Spleen (tissue), 7 donors: ENCODE measurements around the gene ZNF319.

Experiments used
- CTCF ChIP-seq, 11 experiments: fragments of 200-600 bp in 7 of 11; fragments of 450-650 bp in 4 of 11; sonication (generic) in 4 of 11; IDR thresholded peaks in 8 of 11; conservative IDR thresholded peaks in 3 of 11; 1 replicate in 7 of 11; 2 replicates in 4 of 11; pipeline versions ENCODE4 v1.4.0 to v1.8.0; 2016 to 2021; ENCODE audit warnings: antibody characterized with exemption in 11 of 11, inconsistent platforms in 4 of 11, mild to moderate bottlenecking in 1 of 11
- POLR2A ChIP-seq, 3 donors: fragments of 450-650 bp; IDR thresholded peaks; one replicate each; pipeline ENCODE4 v1.5.1; 2017; ENCODE audit warnings: antibody characterized with exemption in 3 of 3, mild to moderate bottlenecking in 1 of 3
- POLR2AphosphoS5 ChIP-seq, 3 donors: sonication (generic); formaldehyde crosslinking; IDR thresholded peaks; one replicate each; pipeline ENCODE4 v1.5.1; 2017; ENCODE audit warnings: antibody characterized with exemption in 3 of 3
- donor health status: DM: no; HTN: no; CAD: no; lungs with moderate emphysema.
- donor health status: DM: no; HTN: no; CAD: no.
- donor health status: DM: no; HTN: no; CAD: no.

DNA sequence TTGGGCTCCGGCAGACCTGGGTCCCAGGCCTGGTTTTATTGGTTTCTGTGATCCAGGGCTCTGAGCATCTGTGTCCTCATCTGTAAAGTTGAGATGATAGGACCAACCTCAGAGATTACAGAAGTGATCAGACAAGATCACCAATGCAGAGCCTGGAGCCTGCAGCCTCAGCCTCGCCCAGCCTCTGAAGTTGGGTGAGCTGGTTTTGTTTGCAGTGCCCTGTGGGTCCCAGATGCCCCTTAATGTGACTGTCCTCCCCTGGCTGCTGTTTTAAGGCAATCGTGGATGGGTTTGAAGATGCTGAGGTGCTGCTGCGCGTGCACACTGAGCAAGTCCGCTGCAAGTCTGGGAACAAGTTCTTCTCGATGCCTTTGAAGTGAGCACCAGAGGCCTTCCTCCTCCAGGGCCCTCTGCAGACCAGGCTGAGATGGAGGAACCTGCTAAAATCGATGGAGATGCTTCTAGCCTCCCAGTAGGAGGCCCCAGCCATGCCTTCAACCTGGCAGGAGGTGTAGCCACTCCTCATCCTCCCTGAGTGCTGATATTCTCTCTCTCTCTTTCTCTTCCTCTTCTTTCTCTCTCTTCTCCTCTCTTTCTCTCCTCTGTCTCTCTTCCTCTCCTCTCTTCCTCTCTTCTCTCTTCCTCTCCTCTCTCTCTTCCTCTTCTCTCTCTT, 19.5 kb upstream of the ZNF319 start:
- no peak for TF ChIP-seq CTCF (IDR thresholded peaks at IDR 0.05 in 8 of 11, conservative IDR thresholded peaks at IDR 0.05 in 3 of 11)
- TF ChIP-seq POLR2A (IDR thresholded peaks at IDR 0.05), result no peak
- TF ChIP-seq POLR2AphosphoS5 (IDR thresholded peaks at IDR 0.05), result no peak
